CD14-positive monocyte (primary cell): ENCODE measurements around the gene ZSCAN16. TPM values are rescaled to one million over a fixed set of nuclear protein-coding genes. Genes with fewer than 3 reads are reported as not detected.

Experiments used
- DNase-seq, 3 donors: peaks; one replicate each; pipeline ENCODE4 v3.0.0-alpha.2; 2011 to 2022
- H2AFZ ChIP-seq: 2 replicates; pipeline ENCODE4 v1.6.0; 2012; ENCODE audit warnings: mild to moderate bottlenecking, low read depth, low read length, inconsistent platforms; ENCODE audit not compliant: insufficient read depth, poor library complexity, severe bottlenecking
- H3K27ac ChIP-seq, 2 donors: 1 replicate in 1 of 2; 2 replicates in 1 of 2; pipeline ENCODE4 v1.5.1; 2012 to 2013; ENCODE audit warnings: low read length in 2 of 2, control low read depth in 1 of 2, inconsistent platforms in 1 of 2, low read depth in 1 of 2, mild to moderate bottlenecking in 1 of 2
- H3K27me3 ChIP-seq, 2 donors: one replicate each; pipeline versions ENCODE4 v1.6.0 to v1.6.1; 2011 to 2013; ENCODE audit warnings: low read length in 2 of 2; ENCODE audit not compliant: control insufficient read depth in 2 of 2, insufficient read depth in 2 of 2
- H3K36me3 ChIP-seq, 2 donors: replicated peaks in 1 of 2; 1 replicate in 1 of 2; 2 replicates in 1 of 2; pipeline versions ENCODE4 v1.5.1 to v1.6.1; 2012 to 2013; ENCODE audit warnings: low read length in 2 of 2, control low read depth in 1 of 2, inconsistent platforms in 1 of 2, mild to moderate bottlenecking in 1 of 2; ENCODE audit not compliant: insufficient read depth in 2 of 2, control insufficient read depth in 1 of 2
- H3K4me1 ChIP-seq, 2 donors: 1 replicate in 1 of 2; 2 replicates in 1 of 2; pipeline versions ENCODE4 v1.5.1 to v1.6.1; 2012 to 2013; ENCODE audit warnings: low read length in 2 of 2, control low read depth in 1 of 2, inconsistent platforms in 1 of 2, mild to moderate bottlenecking in 1 of 2, moderate library complexity in 1 of 2; ENCODE audit not compliant: insufficient read depth in 2 of 2, control insufficient read depth in 1 of 2
- H3K4me2 ChIP-seq: replicated peaks from 2 replicates; pipeline ENCODE3; 2012; ENCODE audit warnings: low read length, moderate library complexity, mild to moderate bottlenecking; ENCODE audit not compliant: poor library complexity, severe bottlenecking; ENCODE audit errors: extremely low read depth
- H3K4me3 ChIP-seq, 3 experiments: fragments of 200-600 bp in 1 of 3; sonication (generic) in 1 of 3; replicated peaks in 1 of 3; 1 replicate in 2 of 3; 2 replicates in 1 of 3; pipeline ENCODE4 v1.5.1; 2011 to 2013; ENCODE audit warnings: low read length in 3 of 3, mild to moderate bottlenecking in 3 of 3, control low read depth in 2 of 3, low read depth in 2 of 3, inconsistent platforms in 1 of 3, moderate library complexity in 1 of 3
- H3K79me2 ChIP-seq: 2 replicates; pipeline ENCODE4 v1.6.0; 2012; ENCODE audit warnings: mild to moderate bottlenecking, control low read depth, inconsistent platforms, low read length, moderate library complexity; ENCODE audit not compliant: insufficient read depth
- H3K9ac ChIP-seq: 2 replicates; pipeline ENCODE4 v1.6.0; 2017; ENCODE audit warnings: low read length, mild to moderate bottlenecking; ENCODE audit not compliant: insufficient read depth, poor library complexity, severe bottlenecking
- H3K9me3 ChIP-seq, 2 donors: replicated peaks in 1 of 2; 1 replicate in 1 of 2; 2 replicates in 1 of 2; pipeline versions ENCODE4 v1.5.1 to v1.6.1; 2012 to 2013; ENCODE audit warnings: low read length in 2 of 2, control low read depth in 1 of 2; ENCODE audit not compliant: control insufficient read depth in 1 of 2, insufficient read depth in 1 of 2
- H4K20me1 ChIP-seq: 2 replicates; pipeline ENCODE4 v1.6.0; 2012; ENCODE audit warnings: mild to moderate bottlenecking, low read length, control low read depth, moderate library complexity; ENCODE audit not compliant: insufficient read depth
- H3K27ac Mint-ChIP-seq, 7 donors: one replicate each; pipeline ENCODE4 v1.8.0; 2020; ENCODE audit warnings: mild to moderate bottlenecking in 7 of 7, mixed read lengths in 7 of 7, moderate library complexity in 6 of 7, inconsistent platforms in 2 of 7
- H3K27me3 Mint-ChIP-seq, 3 donors: one replicate each; pipeline ENCODE4 v1.8.0; 2021 to 2022; ENCODE audit warnings: low read depth in 3 of 3, mild to moderate bottlenecking in 3 of 3, mixed read lengths in 3 of 3, moderate library complexity in 3 of 3, inconsistent platforms in 1 of 3
- H3K36me3 Mint-ChIP-seq, 2 donors: one replicate each; pipeline ENCODE4 v1.8.0; 2020; ENCODE audit warnings: mixed read lengths in 2 of 2, inconsistent platforms in 1 of 2, mild to moderate bottlenecking in 1 of 2
- H3K4me1 Mint-ChIP-seq: one replicate; pipeline ENCODE4 v1.8.0; 2020; ENCODE audit warnings: mild to moderate bottlenecking, mixed read lengths
- H3K4me3 Mint-ChIP-seq, 2 donors: one replicate each; pipeline ENCODE4 v1.8.0; 2020; ENCODE audit warnings: mild to moderate bottlenecking in 2 of 2, mixed read lengths in 2 of 2, moderate library complexity in 1 of 2
- H3K9me3 Mint-ChIP-seq, 7 donors: one replicate each; pipeline ENCODE4 v1.8.0; 2020 to 2022; ENCODE audit warnings: mixed read lengths in 7 of 7, mild to moderate bottlenecking in 6 of 7, moderate library complexity in 6 of 7, inconsistent platforms in 2 of 7
- CTCF ChIP-seq: fragments of 200-600 bp; IDR thresholded peaks from one replicate; pipeline ENCODE4 v1.8.0; 2022; ENCODE audit warnings: antibody characterized with exemption, mild to moderate bottlenecking
- WGBS: methylation state at CpG from one replicate; pipeline ENCODE4 v1.1.5; 2013; ENCODE audit warnings: missing lambda C conversion rate; ENCODE audit not compliant: insufficient coverage; 5-methylcytosine and 5-hydroxymethylcytosine counted together
- intact Hi-C, 2 donors: fragments of 100-400 bp; cut with micrococcal nuclease; formaldehyde crosslinking; loops; one replicate each; pipeline versions ENCODE4 v1.15.0 to v1.15.1; 2023
- polyA plus RNA-seq, 3 donors: library from polyadenylated mRNA; depleted of rRNA in 1 of 3; unstranded in 2 of 3; stranded (reverse) in 1 of 3; fragments of 300-500 nt in 2 of 3; fragments of >200 nt in 1 of 3; fragmentation: Illumina TruSeq in 2 of 3; gene quantifications; 1 replicate in 2 of 3; 2 replicates in 1 of 3; pipeline ENCODE4 v1.2.3, GENCODE V29; 2012 to 2021

The ZSCAN16 gene
- polyA plus RNA-seq, 3 donors: 3.5 to 5.9 (median 4.0) TPM

- no peak for TF ChIP-seq CTCF
- Histone ChIP-seq H3K27ac (no peak overlapping the region), H3K36me3 (no peaks in the 10 kb centered on the region), H2AFZ (no peak overlapping the region), H3K79me2 (no peaks in the 10 kb centered on the region), H3K4me3 (no peak overlapping the region), H4K20me1 (no peaks in the 10 kb centered on the region), H3K4me1 (no peaks in the 10 kb centered on the region), H3K4me2 (no peak overlapping the region), H3K27me3 (peaks cover 0 to 6% of the 10 kb centered on the region in 2 donors), H3K9me3 (no peaks in the 10 kb centered on the region), H3K9ac (no peak overlapping the region)
- H3K4me1 Mint-ChIP-seq: no peaks in the 10 kb centered on the region
- 100% methylated on average over 2 of the region's 2 CpGs for WGBS
- no peak overlapping the region for H3K27ac Mint-ChIP-seq
- peaks cover 0 to 16% (median 3%) of the 10 kb centered on the region in 7 donors for H3K9me3 Mint-ChIP-seq
- DNase-seq: no peak
- intact Hi-C loops: no loop called here
- H3K36me3 Mint-ChIP-seq: no peaks in the 10 kb centered on the region
- H3K27me3 Mint-ChIP-seq: peaks cover 2 to 7% (median 4%) of the 10 kb centered on the region in 3 donors
- H3K4me3 Mint-ChIP-seq: no peak overlapping the region
Observed at GRCh38 chr6:28171271-28171670, 46.9 kb downstream of the ZSCAN16 start.

GRCh38 chr6:28172006-28172405 is 47.6 kb downstream of the ZSCAN16 start:
- H3K4me1 ChIP-seq: no peaks in the 10 kb centered on the region
- H3K36me3 ChIP-seq: no peaks in the 10 kb centered on the region
- no peak overlapping the region for H3K27ac Mint-ChIP-seq
- no peaks in the 10 kb centered on the region for H3K4me1 Mint-ChIP-seq
- no CpG with 5 or more reads among the region's 2 CpGs for WGBS
- no peak overlapping the region for H3K4me2 ChIP-seq
- no peaks in the 10 kb centered on the region for H3K36me3 Mint-ChIP-seq
- H3K4me3 ChIP-seq: no peak overlapping the region
- intact Hi-C loops: no loop called here
- peaks cover 2 to 7% (median 3%) of the 10 kb centered on the region in 3 donors for H3K27me3 Mint-ChIP-seq
- TF ChIP-seq CTCF: no peak
- H4K20me1 ChIP-seq: no peaks in the 10 kb centered on the region
- no peaks in the 10 kb centered on the region for H3K9me3 ChIP-seq
- H2AFZ ChIP-seq: no peak overlapping the region
- H3K27ac ChIP-seq: no peak overlapping the region
- no peak overlapping the region for H3K4me3 Mint-ChIP-seq
- no peak for DNase-seq
- peaks cover 0 to 7% of the 10 kb centered on the region in 2 donors for H3K27me3 ChIP-seq
- no peak overlapping the region for H3K9ac ChIP-seq
- H3K9me3 Mint-ChIP-seq: peaks cover 0 to 13% (median 5%) of the 10 kb centered on the region in 7 donors
- no peaks in the 10 kb centered on the region for H3K79me2 ChIP-seq
